IMR-90 (cell line): ENCODE data around the gene OPRL1. TPM values are rescaled to one million over a fixed set of nuclear protein-coding genes. Genes with fewer than 3 reads are reported as not detected.

Source experiments
- ATAC-seq: fragments of 200-7000 bp; cut with Tn5 transposase; 2 replicates; pipeline ENCODE4 v1.9.1; 2020; ENCODE audit warnings: low read depth, mild to moderate bottlenecking, moderate library complexity
- BruUV-seq: library from RNA; stranded (reverse); fragments of 400-500 nt; replicated peaks from 2 replicates; lab custom pipeline; 2021; lab: Mats Ljungman, UMichigan
- CTCF ChIA-PET: fragments of 300-600 bp; formaldehyde crosslinking; extraction: SDS; loops from one replicate; lab custom pipeline; 2021; ENCODE audit warnings: antibody characterized with exemption; lab: Yijun Ruan, JAX
- POLR2A ChIA-PET: fragments of 300-600 bp; sonication (Branson Sonifier 250); formaldehyde crosslinking; loops from one replicate; lab custom pipeline; 2022; ENCODE audit warnings: antibody characterized with exemption; ENCODE audit not compliant: unreplicated experiment; lab: Charles Lee
- DNase-seq: peaks from one replicate; pipeline ENCODE4 v3.0.0; 2013
- H2AFZ ChIP-seq: replicated peaks from 2 replicates; pipeline ENCODE3; 2013; ENCODE audit warnings: low read length, mild to moderate bottlenecking; ENCODE audit not compliant: poor library complexity
- H2AK5ac ChIP-seq: 2 replicates; pipeline ENCODE4 v1.6.1; 2013; ENCODE audit warnings: low read depth, low read length, inconsistent platforms
- H2AK9ac ChIP-seq: replicated peaks from 2 replicates; pipeline ENCODE3; 2013; ENCODE audit warnings: mild to moderate bottlenecking, low read depth, low read length, moderate library complexity; ENCODE audit not compliant: poor library complexity
- H2BK120ac ChIP-seq: 2 replicates; pipeline ENCODE4 v1.6.1; 2013; ENCODE audit warnings: low read depth, low read length, inconsistent platforms
- H2BK15ac ChIP-seq: 3 replicates; pipeline ENCODE4 v1.6.1; 2013; ENCODE audit warnings: low read depth, low read length, inconsistent platforms
- H2BK20ac ChIP-seq: 2 replicates; pipeline ENCODE4 v1.6.1; 2013; ENCODE audit warnings: low read depth, mild to moderate bottlenecking, inconsistent platforms, low read length, moderate library complexity
- H2BK5ac ChIP-seq: 2 replicates; pipeline ENCODE4 v1.6.1; 2013; ENCODE audit warnings: mild to moderate bottlenecking, low read depth, low read length, inconsistent platforms; ENCODE audit not compliant: poor library complexity, severe bottlenecking
- H3K14ac ChIP-seq: replicated peaks from 2 replicates; pipeline ENCODE4 v1.6.1; 2013; ENCODE audit warnings: low read depth, low read length, inconsistent platforms
- H3K18ac ChIP-seq: 2 replicates; pipeline ENCODE4 v1.6.1; 2013; ENCODE audit warnings: low read depth, low read length, control low read depth
- H3K23ac ChIP-seq: 2 replicates; pipeline ENCODE4 v1.6.1; 2013; ENCODE audit warnings: low read depth, low read length, inconsistent platforms
- H3K27ac ChIP-seq: 2 replicates; pipeline ENCODE4 v1.5.1; 2013; ENCODE audit warnings: mild to moderate bottlenecking, control low read depth, low read length; ENCODE audit not compliant: insufficient read depth
- H3K27me3 ChIP-seq: 2 replicates; pipeline ENCODE4 v1.6.1; 2013; ENCODE audit warnings: low read length; ENCODE audit not compliant: control insufficient read depth, insufficient read depth
- H3K36me3 ChIP-seq: 2 replicates; pipeline ENCODE4 v1.6.1; 2013; ENCODE audit warnings: low read length, mixed read lengths; ENCODE audit not compliant: control insufficient read depth, insufficient read depth
- H3K4ac ChIP-seq: 2 replicates; pipeline ENCODE4 v1.6.1; 2013; ENCODE audit warnings: low read depth, low read length, inconsistent platforms
- H3K4me1 ChIP-seq: 2 replicates; pipeline ENCODE4 v1.6.1; 2013; ENCODE audit warnings: low read length, mixed read lengths; ENCODE audit not compliant: control insufficient read depth, insufficient read depth
- H3K4me2 ChIP-seq: 2 replicates; pipeline ENCODE4 v1.6.1; 2013; ENCODE audit warnings: low read depth, mild to moderate bottlenecking, control low read depth, low read length, moderate library complexity
- H3K4me3 ChIP-seq: 2 replicates; pipeline ENCODE4 v1.5.1; 2013; ENCODE audit warnings: low read depth, mild to moderate bottlenecking, control low read depth, low read length, moderate library complexity; ENCODE audit not compliant: insufficient read depth
- H3K56ac ChIP-seq: 2 replicates; pipeline ENCODE4 v1.6.1; 2013; ENCODE audit warnings: low read length, inconsistent platforms; ENCODE audit not compliant: insufficient read depth; ENCODE audit errors: extremely low read depth
- H3K79me1 ChIP-seq, 2 experiments: 2 replicates each; pipeline ENCODE4 v1.6.1; 2013; ENCODE audit warnings: low read length in 2 of 2, inconsistent platforms in 1 of 2, low read depth in 1 of 2
- H3K9ac ChIP-seq: 2 replicates; pipeline ENCODE4 v1.6.1; 2013; ENCODE audit warnings: low read depth, low read length, control low read depth
- H3K9me1 ChIP-seq: 2 replicates; pipeline ENCODE4 v1.6.1; 2013; ENCODE audit warnings: low read length, inconsistent platforms; ENCODE audit not compliant: insufficient read depth
- H3K9me3 ChIP-seq: 2 replicates; pipeline ENCODE4 v1.6.1; 2013; ENCODE audit warnings: low read length; ENCODE audit not compliant: control insufficient read depth, insufficient read depth
- H4K20me1 ChIP-seq: 2 replicates; pipeline ENCODE4 v1.6.1; 2013; ENCODE audit warnings: low read length, inconsistent platforms; ENCODE audit not compliant: insufficient read depth
- H4K5ac ChIP-seq: 2 replicates; pipeline ENCODE4 v1.6.1; 2013; ENCODE audit warnings: mild to moderate bottlenecking, low read depth, low read length, control low read depth
- H4K8ac ChIP-seq, 2 experiments: 2 replicates each; pipeline ENCODE4 v1.6.1; 2013; ENCODE audit warnings: low read depth in 2 of 2, low read length in 2 of 2, control low read depth in 1 of 2, inconsistent platforms in 1 of 2
- H4K91ac ChIP-seq: 2 replicates; pipeline ENCODE4 v1.6.1; 2013; ENCODE audit warnings: low read depth, low read length, inconsistent platforms; ENCODE audit not compliant: insufficient read depth
- BHLHE40 ChIP-seq: fragments of 150-350 bp; IDR thresholded peaks from 2 replicates; pipeline ENCODE4 v1.6.1; 2016; ENCODE audit warnings: mild to moderate bottlenecking, low read depth, low read length
- CEBPB ChIP-seq: IDR thresholded peaks from 2 replicates; pipeline ENCODE4 v1.6.1; 2012; ENCODE audit warnings: low read depth, low read length, improper control_type of control experiment
- ELK1 ChIP-seq: fragments of 150-350 bp; IDR thresholded peaks from 2 replicates; pipeline ENCODE4 v1.6.1; 2016; ENCODE audit warnings: low read depth, mild to moderate bottlenecking, low read length, moderate library complexity, borderline replicate concordance
- RAD21 ChIP-seq: IDR thresholded peaks from 2 replicates; pipeline ENCODE4 v1.6.1; 2012; ENCODE audit warnings: low read length, improper control_type of control experiment
- RFX5 ChIP-seq: IDR thresholded peaks from 2 replicates; pipeline ENCODE4 v1.8.0; 2012; ENCODE audit warnings: low read depth, mild to moderate bottlenecking, low read length, moderate library complexity
- USF2 ChIP-seq: fragments of 150-350 bp; IDR thresholded peaks from 2 replicates; pipeline ENCODE4 v1.6.1; 2017; ENCODE audit warnings: mild to moderate bottlenecking, antibody characterized with exemption, low read length, low read depth
- WGBS, 2 experiments: methylation state at CpG; one replicate each; pipeline versions ENCODE4 v1.1.5 to v1.1.7; 2013; ENCODE audit warnings: missing lambda C conversion rate in 2 of 2; ENCODE audit not compliant: insufficient read length in 1 of 2; ENCODE audit errors: extremely low coverage in 2 of 2; 5-methylcytosine and 5-hydroxymethylcytosine counted together
- dilution Hi-C: fragments of 300-500 bp; cut with HindIII; formaldehyde crosslinking; loops from one replicate; pipeline ENCODE4 v1.14.3; 2018; ENCODE audit warnings: low sequenced_read_pairs; ENCODE audit not compliant: unreplicated experiment
- in situ Hi-C: fragments of 300-500 bp; cut with MboI; formaldehyde crosslinking; loops from 3 replicates; pipeline ENCODE4 v1.14.3; 2019; ENCODE audit warnings: low sequenced_read_pairs, inconsistent platforms, mixed read lengths
- intact Hi-C: fragments of 100-400 bp; cut with micrococcal nuclease; formaldehyde crosslinking; loops from 2 replicates; pipeline ENCODE4 v1.10.0; 2022
- polyA plus RNA-seq, 3 experiments: library from polyadenylated mRNA; depleted of rRNA; stranded (reverse); fragments of >200 nt; gene quantifications; 2 replicates each; pipeline ENCODE4 v1.2.3, GENCODE V29; 2012; ENCODE audit warnings: low replicate concordance in 1 of 3
- total RNA-seq: library from RNA; depleted of rRNA; stranded (reverse); fragments of >200 nt; gene quantifications from 2 replicates; pipeline ENCODE4 v1.2.3, GENCODE V29; 2012

OPRL1 gene
- total and polyA plus RNA-seq, 2 of the 4 experiments (the other 2 are of a cell fraction): 0.36 to 1.2 TPM

GRCh38 chr20:64130876-64131275 is 51.0 kb downstream of the OPRL1 start:
- Histone ChIP-seq H3K4me3 (no peak overlapping the region), H3K9me3 (no peaks in the 10 kb centered on the region), H4K5ac (no peak overlapping the region), H3K14ac (no peak overlapping the region), H3K9me1 (no peaks in the 10 kb centered on the region), H3K27ac (no peak overlapping the region), H2BK20ac (no peak overlapping the region), H2AFZ (no peak overlapping the region), H3K4ac (no peak overlapping the region), H2BK15ac (no peak overlapping the region), H3K9ac (no peak overlapping the region), H3K18ac (no peak overlapping the region), H3K79me1 (no peaks in the 10 kb centered on the region), H4K91ac (no peak overlapping the region), H4K20me1 (no peaks in the 10 kb centered on the region), H2AK9ac (no peak overlapping the region), H3K56ac (no peak overlapping the region), H3K4me2 (no peak overlapping the region), H3K23ac (no peak overlapping the region), H3K27me3 (peaks cover 10% of the 10 kb centered on the region), H2BK120ac (no peak overlapping the region), H3K4me1 (no peaks in the 10 kb centered on the region), H2BK5ac (no peak overlapping the region), H3K36me3 (no peaks in the 10 kb centered on the region), H2AK5ac (no peak overlapping the region), H4K8ac (no peak overlapping the region)
- dilution Hi-C loops (no loop called here), intact Hi-C loops (no loop called here), in situ Hi-C loops (no loop called here)
- DNase-seq (no peak), ATAC-seq (no peak)
- TF ChIP-seq CEBPB (no peak), ELK1 (no peak), USF2 (no peak), BHLHE40 (no peak), RFX5 (no peak), RAD21 (no peak)
- CTCF ChIA-PET: no interaction called here
- no TSS peak for BruUV-seq
- POLR2A ChIA-PET: no interaction called here
- whole genome bisulfite sequencing, 2 experiments: 82% methylated on average over 5 of the region's 10 CpGs; no CpG with 5 or more reads in 1 of the 2 experiments
